Smooth muscle cell (in vitro differentiated cells): ENCODE results near the gene ST6GALNAC1. TPM values are rescaled to one million over a fixed set of nuclear protein-coding genes. Genes with fewer than 3 reads are reported as not detected.

Experiments
- DNase-seq: peaks from one replicate; lab custom pipeline; 2025; ENCODE audit not compliant: unreplicated experiment; lab: John Stamatoyannopoulos, UW
- H2AFZ ChIP-seq: fragments of 200-600 bp; sonication (generic); 2 replicates; pipeline ENCODE4 v1.6.0; 2016; ENCODE audit warnings: antibody characterized with exemption, low read depth, mild to moderate bottlenecking
- H3F3A ChIP-seq: fragments of 200-600 bp; sonication (generic); 2 replicates; pipeline ENCODE4 v1.6.0; 2017; ENCODE audit warnings: antibody characterized with exemption, low read depth
- H3K27ac ChIP-seq: fragments of 200-600 bp; sonication (generic); 2 replicates; pipeline ENCODE4 v1.5.1; 2016; ENCODE audit warnings: low read depth, mild to moderate bottlenecking
- H3K27me3 ChIP-seq: fragments of 200-600 bp; sonication (generic); 2 replicates; pipeline ENCODE4 v1.6.1; 2016; ENCODE audit warnings: low read depth, mild to moderate bottlenecking
- H3K36me3 ChIP-seq: fragments of 200-600 bp; sonication (generic); 2 replicates; pipeline ENCODE4 v1.5.1; 2016; ENCODE audit warnings: low read depth
- H3K4me1 ChIP-seq: fragments of 200-600 bp; sonication (generic); 2 replicates; pipeline ENCODE4 v1.5.1; 2016; ENCODE audit warnings: low read depth
- H3K4me2 ChIP-seq: fragments of 200-600 bp; sonication (generic); 2 replicates; pipeline ENCODE4 v1.6.0; 2016; ENCODE audit warnings: mild to moderate bottlenecking
- H3K4me3 ChIP-seq: fragments of 200-600 bp; sonication (generic); 2 replicates; pipeline ENCODE4 v1.5.1; 2016; ENCODE audit warnings: mild to moderate bottlenecking
- H3K79me2 ChIP-seq: fragments of 200-600 bp; sonication (generic); 2 replicates; pipeline ENCODE4 v1.6.0; 2016; ENCODE audit warnings: low read depth, mild to moderate bottlenecking
- H3K9ac ChIP-seq: fragments of 200-600 bp; sonication (generic); 2 replicates; pipeline ENCODE4 v1.6.0; 2016; ENCODE audit warnings: low read depth
- H3K9me3 ChIP-seq: fragments of 200-600 bp; sonication (generic); replicated peaks from 2 replicates; pipeline ENCODE4 v1.5.1; 2016; ENCODE audit warnings: low read depth
- H4K20me1 ChIP-seq: fragments of 200-600 bp; sonication (generic); 2 replicates; pipeline ENCODE4 v1.6.0; 2016; ENCODE audit warnings: low read depth
- CTCF ChIP-seq: fragments of 200-600 bp; sonication (generic); IDR thresholded peaks from 2 replicates; pipeline ENCODE4 v1.5.1; 2017; ENCODE audit warnings: borderline replicate concordance, mild to moderate bottlenecking, antibody characterized with exemption; ENCODE audit not compliant: insufficient read depth, poor library complexity, severe bottlenecking
- WGBS: methylation state at CpG from one replicate; pipeline ENCODE4 v1.1.7; 2016; ENCODE audit warnings: low lambda C conversion rate; 5-methylcytosine and 5-hydroxymethylcytosine counted together
- polyA plus RNA-seq: library from polyadenylated mRNA; unstranded; fragments of >200 nt; fragmentation: Nextera tagmentation; extraction: Ambion mirVana; gene quantifications from 2 replicates; pipeline ENCODE4 v1.2.1, GENCODE V29; 2016
- total RNA-seq: library from RNA; depleted of rRNA; stranded (reverse); fragments of >200 nt; gene quantifications from 2 replicates; pipeline ENCODE4 v1.2.3, GENCODE V29; 2014

The ST6GALNAC1 gene
- total and polyA plus RNA-seq, 2 experiments from 2014 or later = not detected

GRCh38 chr17:76582660-76583059 lies 60.9 kb downstream of the ST6GALNAC1 start:
- Histone ChIP-seq H3F3A (peaks cover 4% of the 10 kb centered on the region), H3K4me3 (no peak overlapping the region), H3K9me3 (no peaks in the 10 kb centered on the region), H2AFZ (no peak overlapping the region), H3K27me3 (peaks cover 50% of the 10 kb centered on the region), H3K79me2 (no peaks in the 10 kb centered on the region), H4K20me1 (no peaks in the 10 kb centered on the region), H3K4me2 (no peak overlapping the region), H3K27ac (no peak overlapping the region), H3K9ac (no peak overlapping the region), H3K4me1 (peaks cover 17% of the 10 kb centered on the region), H3K36me3 (no peaks in the 10 kb centered on the region)
- TF ChIP-seq CTCF = no peak
- 30% methylated on average over 3 of the region's 3 CpGs for WGBS
- DNase-seq = no peak

- no peak for DNase-seq
- peaks cover 39% of the 10 kb centered on the region for H3K27me3 ChIP-seq
- H3K4me2 ChIP-seq = no peak overlapping the region
- no peak overlapping the region for H3K9ac ChIP-seq
- H3K79me2 ChIP-seq = no peaks in the 10 kb centered on the region
- no peak overlapping the region for H3K27ac ChIP-seq
- no peak overlapping the region for H3K4me3 ChIP-seq
- H3K4me1 ChIP-seq = peaks cover 17% of the 10 kb centered on the region
- peaks cover 4% of the 10 kb centered on the region for H3F3A ChIP-seq
- no peaks in the 10 kb centered on the region for H3K9me3 ChIP-seq
- H2AFZ ChIP-seq = no peak overlapping the region
- no peaks in the 10 kb centered on the region for H4K20me1 ChIP-seq
- no peak for TF ChIP-seq CTCF
- no peaks in the 10 kb centered on the region for H3K36me3 ChIP-seq
- WGBS = 81% methylated on average over 4 of the region's 5 CpGs
Measured at GRCh38 chr17:76581515-76581914, 62.0 kb downstream of the ST6GALNAC1 start.

GRCh38 chr17:76579281-76579680 lies 64.3 kb downstream of the ST6GALNAC1 start:
- Histone ChIP-seq H2AFZ (no peak overlapping the region), H3K4me3 (no peak overlapping the region), H3K36me3 (no peaks in the 10 kb centered on the region), H3K9me3 (no peaks in the 10 kb centered on the region), H3K9ac (no peak overlapping the region), H3K4me1 (no peaks in the 10 kb centered on the region), H3K4me2 (no peak overlapping the region), H3K79me2 (no peaks in the 10 kb centered on the region), H3K27me3 (peaks cover 17% of the 10 kb centered on the region), H3K27ac (no peak overlapping the region), H3F3A (peaks cover 4% of the 10 kb centered on the region), H4K20me1 (no peaks in the 10 kb centered on the region)
- no peak for TF ChIP-seq CTCF
- 98% methylated on average over 2 of the region's 2 CpGs for WGBS
- DNase-seq = no peak

GRCh38 chr17:76578376-76578775 lies 65.2 kb downstream of the ST6GALNAC1 start:
- Histone ChIP-seq H3K27me3 (peaks cover 9% of the 10 kb centered on the region), H3K79me2 (no peaks in the 10 kb centered on the region), H3K4me1 (no peaks in the 10 kb centered on the region), H3K9ac (no peak overlapping the region), H2AFZ (no peak overlapping the region), H4K20me1 (no peaks in the 10 kb centered on the region), H3K36me3 (no peaks in the 10 kb centered on the region), H3K4me3 (no peak overlapping the region), H3K9me3 (no peaks in the 10 kb centered on the region), H3F3A (peaks cover 4% of the 10 kb centered on the region), H3K4me2 (no peak overlapping the region), H3K27ac (no peak overlapping the region)
- TF ChIP-seq CTCF = no peak
- no peak for DNase-seq
- WGBS = 90% methylated on average over 5 of the region's 5 CpGs
